HG02610 (cell line): ENCODE results near the gene ACBD4.

Experiments used
- ATAC-seq: cut with Tn5 transposase; IDR thresholded peaks from one replicate; pipeline ENCODE4 v1.9.1; 2021; ENCODE audit warnings: mild to moderate bottlenecking, moderate library complexity; ENCODE audit not compliant: unreplicated experiment

The ACBD4 gene

DNA sequence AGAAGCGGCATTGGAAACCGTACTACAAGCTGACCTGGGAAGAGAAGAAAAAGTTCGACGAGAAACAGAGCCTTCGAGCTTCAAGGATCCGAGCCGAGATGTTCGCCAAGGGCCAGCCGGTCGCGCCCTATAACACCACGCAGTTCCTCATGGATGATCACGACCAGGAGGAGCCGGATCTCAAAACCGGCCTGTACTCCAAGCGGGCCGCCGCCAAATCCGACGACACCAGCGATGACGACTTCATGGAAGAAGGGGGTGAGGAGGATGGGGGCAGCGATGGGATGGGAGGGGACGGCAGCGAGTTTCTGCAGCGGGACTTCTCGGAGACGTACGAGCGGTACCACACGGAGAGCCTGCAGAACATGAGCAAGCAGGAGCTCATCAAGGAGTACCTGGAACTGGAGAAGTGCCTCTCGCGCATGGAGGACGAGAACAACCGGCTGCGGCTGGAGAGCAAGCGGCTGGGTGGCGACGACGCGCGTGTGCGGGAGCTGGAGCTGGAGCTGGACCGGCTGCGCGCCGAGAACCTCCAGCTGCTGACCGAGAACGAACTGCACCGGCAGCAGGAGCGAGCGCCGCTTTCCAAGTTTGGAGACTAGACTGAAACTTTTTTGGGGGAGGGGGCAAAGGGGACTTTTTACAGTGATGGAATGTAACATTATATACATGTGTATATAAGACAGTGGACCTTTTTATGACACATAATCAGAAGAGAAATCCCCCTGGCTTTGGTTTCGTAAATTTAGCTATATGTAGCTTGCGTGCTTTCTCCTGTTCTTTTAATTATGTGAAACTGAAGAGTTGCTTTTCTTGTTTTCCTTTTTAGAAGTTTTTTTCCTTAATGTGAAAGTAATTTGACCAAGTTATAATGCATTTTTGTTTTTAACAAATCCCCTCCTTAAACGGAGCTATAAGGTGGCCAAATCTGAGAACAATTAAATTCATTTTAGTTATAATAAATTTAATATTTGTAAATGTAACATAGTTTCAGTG is 14.5 kb downstream of the ACBD4 start:
- ATAC-seq, result no peak

DNA sequence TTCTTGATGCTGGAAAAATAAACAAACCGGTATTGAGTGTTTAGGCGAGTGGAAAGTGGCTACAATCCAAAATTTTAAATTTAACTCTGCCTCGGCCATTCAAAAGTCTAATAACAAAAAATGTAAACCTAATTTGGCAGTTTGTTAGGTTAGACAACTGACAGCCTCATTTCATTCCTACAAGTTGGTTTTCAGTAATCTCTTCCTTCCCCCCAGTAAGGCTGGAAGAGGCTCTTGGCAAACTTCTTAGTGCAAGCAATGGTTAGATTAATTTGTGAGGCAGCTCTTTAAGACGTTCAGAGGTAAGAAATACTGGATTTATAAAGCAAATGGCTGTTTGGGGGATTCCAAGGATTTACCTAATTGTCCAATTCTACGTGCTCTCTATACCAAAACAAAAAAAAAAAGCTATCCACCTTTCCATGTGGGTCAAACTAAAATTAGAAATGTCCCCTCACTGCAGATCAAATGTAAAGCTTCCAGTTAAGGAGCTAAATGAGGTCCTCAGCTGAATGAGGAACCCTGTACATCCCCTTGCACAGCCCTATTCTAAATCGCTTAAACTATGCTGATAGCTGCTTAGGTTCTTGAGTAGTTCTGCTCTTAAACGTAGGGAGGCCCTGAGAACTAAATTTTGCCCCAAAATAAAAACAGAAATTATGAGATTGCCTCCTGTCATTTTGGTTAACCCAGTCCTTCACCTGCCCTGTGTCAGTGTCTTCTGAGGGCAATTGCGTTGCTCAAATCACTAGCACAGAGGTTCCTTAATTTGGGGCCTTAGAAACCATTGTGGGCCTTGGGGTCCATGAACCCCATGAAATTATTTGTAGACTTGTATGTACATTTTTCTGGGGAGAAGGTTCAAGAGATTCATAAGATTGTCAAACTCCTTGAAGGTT is 15.7 kb downstream of the ACBD4 start:
- no peak for ATAC-seq

DNA sequence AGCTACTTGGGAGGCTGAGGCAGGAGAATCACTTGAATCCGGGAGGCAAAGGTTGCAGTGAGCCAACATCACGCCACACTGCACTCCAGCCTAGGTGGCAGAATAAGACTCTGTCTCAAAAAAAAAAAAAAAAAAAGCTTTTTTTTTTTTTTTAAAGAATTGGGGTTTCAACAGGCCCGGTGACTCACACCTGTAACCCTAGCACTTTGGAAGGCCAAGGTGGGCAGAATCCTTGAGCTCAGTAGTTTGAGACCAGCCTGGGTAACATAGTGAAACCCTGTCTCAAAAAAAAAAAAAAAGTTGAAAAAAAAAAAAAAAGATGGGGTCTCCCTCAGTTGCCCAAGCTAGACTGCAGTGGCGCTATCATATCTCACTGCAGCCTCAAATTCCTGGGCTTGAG is 19.5 kb downstream of the ACBD4 start:
- ATAC-seq, result no peak

DNA sequence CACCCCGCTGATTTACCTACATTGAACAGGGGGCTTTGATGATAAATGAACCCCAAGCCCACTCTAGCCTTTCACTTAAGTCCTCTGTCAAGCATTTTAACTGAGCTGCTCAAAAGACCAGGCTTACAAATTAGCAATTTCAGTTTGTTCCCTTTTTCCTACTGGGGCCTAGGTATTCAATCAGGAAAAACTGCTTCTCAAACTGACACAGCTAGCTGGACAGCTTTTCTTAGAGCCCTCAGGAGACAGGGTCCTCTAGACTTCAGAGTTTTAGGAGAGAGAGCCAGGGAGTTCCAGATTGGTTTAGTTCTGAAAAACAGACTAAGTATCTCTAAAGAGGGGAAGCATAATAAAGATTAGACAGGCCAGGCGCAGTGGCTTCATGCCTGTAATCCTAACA is 20.0 kb downstream of the ACBD4 start:
- no peak for ATAC-seq

DNA sequence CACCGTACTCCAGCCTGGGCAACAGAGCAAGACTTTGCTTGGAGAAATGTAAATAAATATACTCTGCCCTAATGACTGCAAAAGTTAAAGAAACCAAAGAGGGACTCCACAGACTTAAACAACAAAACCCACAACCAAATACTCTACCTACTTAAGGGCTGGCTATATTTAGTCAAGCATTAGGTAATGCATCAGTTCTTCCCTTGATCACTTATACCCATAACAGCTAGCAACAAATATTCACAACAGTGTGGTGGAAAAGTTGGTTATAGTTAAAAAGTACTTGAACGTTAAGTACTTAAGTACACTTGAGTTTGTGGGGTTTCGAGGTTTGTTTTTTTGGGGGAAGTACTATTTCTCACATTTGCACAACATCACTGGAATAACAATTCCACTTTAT is 20.8 kb downstream of the ACBD4 start:
- no peak for ATAC-seq

DNA sequence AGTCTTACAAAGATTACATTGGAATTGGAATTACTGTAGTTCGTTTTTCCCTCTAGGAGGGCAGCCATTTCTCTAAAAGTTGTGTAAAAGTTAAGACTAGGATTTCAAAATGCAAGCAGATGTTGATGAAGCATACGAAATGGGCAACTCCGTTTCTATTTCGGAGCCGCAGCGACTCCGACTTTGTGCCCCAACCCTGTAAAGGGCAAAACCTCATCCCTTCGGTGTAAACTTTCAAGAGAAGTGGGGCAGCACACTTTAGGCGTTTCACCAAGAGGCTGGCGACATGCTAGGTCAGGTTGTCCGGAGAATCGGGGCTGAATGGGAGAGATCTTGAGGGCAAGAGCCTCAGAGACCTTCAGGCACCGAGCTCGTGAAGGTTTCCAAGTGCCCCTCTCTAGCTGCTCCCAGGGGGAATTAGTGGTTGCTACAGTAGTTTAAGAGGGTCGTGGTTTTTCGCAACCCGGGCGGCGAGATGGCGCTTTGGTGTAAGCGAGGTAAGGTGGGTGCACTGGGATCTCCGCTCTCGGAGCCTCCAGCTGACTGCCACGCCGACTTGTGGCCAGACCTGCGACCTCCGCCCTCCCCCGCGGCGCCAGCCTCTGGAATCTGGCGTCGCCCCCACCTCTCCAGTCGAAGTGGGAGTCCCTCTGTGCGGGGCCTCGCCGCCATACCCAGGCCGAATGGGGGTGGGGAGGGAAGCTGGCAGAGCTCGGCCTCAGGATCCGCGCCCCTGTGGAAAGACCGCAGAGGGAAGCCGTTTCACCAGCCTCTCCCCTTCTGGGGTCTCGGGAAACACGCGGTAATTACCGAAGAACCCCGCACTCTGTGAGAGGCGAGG is 25.2 kb downstream of the ACBD4 start:
- ATAC-seq, result peak; percentile 14

DNA sequence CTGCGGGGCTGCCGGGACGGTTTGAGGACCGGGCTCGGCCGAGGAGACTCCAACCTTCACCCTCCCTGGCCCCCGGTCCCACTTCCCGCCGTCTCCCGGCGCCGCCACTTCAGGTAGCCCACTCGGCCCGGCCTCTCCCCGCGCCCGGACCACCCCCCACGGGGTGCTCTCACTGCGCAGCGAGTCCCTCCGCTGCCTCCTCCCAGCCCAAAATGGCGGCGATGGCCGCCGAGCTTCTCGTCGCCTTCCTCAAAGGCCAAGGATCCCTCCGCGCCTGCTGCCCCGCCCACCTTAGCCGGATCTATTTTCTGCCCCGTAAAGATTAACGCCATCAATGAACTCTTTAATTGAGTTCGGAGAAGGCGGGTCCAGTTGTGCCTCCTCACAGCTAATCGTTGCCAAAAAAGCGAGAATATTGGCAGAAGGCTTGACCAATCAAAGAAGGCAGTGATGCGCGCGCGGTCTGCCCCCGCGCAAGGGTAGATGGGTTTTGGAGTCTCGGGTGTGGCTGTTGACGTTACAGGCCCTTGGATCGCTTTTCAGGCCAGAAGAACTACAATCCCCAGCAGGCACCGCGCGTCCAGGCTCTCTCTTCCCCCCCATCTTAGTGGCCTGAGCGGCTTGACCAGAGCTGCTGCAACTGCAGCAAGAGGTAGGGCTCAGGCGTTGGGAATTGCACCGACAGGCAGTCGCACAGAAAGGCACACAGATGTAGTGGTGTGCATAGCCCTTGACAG is 26.0 kb downstream of the ACBD4 start, which contains the start of gene HEXIM2:
TSS of gene HEXIM2 (plus strand) at position 588 of the 737 bp plus-strand sequence. CDS start 919 bp downstream, outside the sequence.
- peak; percentile 87 for ATAC-seq

DNA sequence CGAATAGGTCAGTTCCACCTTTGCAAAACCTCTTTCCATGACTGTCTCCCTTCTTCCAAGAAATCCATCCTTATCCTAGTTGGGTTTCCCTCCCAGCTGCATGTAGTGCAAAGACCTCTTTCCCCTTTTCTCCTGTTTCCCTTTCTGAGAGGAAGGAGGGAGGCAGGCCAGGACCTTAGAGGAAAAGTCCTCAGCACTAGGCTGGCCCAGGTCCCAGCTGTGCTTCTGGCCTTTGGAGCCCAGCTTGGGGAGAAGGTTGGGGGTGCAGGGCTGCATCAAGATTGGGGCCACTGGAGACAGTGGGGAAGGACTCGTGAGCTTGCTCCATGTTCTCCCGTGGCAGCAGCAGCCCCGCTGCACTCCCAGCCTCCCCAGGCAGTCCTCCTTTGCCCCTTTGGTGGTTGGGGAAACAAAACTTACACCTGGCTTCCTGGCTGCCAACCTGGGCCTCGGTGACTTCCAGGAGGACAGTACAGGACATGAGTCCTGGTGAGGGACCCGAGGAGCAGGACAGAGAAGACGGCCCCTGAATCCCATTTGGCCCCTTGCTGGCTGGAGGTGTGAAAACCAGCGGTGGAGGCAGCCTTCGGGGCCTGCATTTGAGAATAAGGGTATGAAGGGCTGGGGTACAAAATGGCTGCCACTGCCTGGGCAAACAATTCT is 26.7 kb downstream of the ACBD4 start:
- no peak for ATAC-seq

DNA sequence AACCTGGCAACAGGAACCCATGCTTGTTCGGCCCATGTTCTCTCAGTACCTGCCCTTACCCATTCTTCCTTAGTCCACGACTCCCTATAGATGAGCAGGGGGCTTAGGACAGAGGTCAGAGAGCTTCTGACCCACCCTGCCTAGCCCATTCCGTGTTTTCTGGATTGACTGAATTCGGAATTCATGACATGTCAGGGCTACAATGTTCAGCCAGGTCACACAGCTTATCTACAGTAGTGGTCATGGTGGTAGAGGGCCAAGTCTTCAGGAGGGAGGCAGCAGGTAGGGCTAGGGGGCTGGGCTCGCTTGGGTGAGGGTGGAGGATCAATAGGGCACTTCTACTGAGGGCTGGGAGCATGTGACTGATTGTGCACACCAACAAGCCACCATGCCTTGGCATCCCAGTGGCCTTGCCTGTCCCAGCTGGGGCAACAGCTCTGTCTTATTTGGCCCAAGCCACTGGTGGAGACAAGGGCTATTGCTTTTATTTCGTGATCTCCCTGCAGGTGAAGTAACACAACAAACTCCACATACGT is 29.3 kb downstream of the ACBD4 start:
- no peak for ATAC-seq

DNA sequence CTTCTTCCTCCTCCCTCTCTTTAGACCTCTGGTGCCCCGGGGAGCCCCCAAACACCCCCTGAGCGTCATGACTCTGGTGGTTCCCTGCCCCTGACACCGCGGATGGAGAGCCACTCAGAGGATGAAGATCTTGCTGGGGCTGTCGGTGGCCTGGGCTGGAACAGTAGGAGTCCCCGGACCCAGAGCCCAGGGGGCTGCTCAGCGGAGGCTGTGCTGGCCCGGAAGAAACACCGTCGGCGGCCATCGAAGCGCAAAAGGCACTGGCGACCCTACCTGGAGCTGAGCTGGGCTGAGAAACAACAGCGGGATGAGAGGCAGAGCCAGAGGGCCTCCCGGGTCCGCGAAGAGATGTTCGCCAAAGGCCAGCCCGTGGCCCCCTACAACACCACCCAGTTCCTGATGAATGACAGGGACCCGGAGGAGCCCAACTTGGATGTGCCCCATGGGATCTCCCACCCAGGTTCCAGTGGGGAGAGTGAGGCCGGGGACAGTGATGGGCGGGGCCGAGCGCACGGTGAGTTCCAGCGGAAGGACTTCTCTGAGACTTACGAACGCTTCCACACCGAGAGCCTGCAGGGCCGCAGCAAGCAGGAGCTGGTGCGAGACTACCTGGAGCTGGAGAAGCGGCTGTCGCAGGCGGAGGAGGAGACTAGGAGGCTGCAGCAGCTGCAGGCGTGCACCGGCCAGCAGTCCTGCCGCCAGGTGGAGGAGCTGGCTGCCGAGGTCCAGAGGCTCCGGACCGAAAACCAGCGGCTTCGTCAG is 33.7 kb downstream of the ACBD4 start:
- no peak for ATAC-seq

DNA sequence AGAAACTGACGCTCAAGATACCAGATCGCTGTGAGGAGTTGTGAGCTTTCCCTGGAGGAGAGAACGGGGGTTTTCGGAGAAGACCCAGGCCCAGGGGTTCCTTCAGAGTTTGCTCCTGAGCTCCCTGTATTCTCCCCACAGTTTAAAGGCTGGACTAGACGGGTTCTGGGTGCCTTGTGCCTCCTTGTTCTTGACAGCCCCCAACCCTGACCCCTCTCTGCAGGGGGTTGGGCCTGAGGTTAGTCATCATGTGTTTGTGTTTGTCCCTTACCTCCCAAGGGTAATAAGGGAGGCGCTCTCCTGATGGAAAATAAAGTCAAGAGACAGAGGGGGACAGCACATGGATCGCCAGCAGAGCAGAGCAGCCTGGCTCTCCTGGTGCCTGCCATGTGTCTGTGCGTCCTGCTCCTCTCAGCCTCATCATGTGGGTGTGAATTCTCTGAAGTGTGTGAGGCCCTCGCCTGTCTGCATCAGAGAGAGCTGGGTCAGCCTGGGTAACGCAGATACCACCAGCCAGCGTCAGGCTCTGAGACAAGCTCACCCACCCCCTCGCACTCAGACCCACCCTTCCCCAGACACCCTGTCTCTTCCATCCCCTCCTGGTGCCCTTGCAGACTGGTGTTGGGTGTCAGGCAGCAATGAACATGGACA is 34.9 kb downstream of the ACBD4 start:
- no peak for ATAC-seq

DNA sequence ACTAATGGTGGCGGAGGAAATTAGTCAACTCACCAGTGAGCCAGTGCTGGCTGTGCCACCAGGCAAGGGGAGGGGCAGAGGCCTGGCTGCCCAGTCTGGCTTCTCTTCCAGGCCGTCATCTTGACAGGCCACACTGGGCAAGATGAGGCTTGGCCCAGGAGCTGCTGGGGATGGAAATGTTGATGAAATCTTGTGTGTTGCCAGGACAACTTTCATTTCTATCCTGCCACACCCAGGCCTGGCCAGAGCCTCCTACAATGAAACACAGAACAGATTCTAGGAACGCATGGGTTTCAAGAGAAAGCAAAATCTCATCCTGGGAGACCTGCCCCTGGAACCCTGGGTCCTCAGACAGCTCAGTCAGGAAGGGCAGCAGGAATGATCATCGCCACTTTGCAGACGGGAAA is 35.4 kb downstream of the ACBD4 start:
- no peak for ATAC-seq

DNA sequence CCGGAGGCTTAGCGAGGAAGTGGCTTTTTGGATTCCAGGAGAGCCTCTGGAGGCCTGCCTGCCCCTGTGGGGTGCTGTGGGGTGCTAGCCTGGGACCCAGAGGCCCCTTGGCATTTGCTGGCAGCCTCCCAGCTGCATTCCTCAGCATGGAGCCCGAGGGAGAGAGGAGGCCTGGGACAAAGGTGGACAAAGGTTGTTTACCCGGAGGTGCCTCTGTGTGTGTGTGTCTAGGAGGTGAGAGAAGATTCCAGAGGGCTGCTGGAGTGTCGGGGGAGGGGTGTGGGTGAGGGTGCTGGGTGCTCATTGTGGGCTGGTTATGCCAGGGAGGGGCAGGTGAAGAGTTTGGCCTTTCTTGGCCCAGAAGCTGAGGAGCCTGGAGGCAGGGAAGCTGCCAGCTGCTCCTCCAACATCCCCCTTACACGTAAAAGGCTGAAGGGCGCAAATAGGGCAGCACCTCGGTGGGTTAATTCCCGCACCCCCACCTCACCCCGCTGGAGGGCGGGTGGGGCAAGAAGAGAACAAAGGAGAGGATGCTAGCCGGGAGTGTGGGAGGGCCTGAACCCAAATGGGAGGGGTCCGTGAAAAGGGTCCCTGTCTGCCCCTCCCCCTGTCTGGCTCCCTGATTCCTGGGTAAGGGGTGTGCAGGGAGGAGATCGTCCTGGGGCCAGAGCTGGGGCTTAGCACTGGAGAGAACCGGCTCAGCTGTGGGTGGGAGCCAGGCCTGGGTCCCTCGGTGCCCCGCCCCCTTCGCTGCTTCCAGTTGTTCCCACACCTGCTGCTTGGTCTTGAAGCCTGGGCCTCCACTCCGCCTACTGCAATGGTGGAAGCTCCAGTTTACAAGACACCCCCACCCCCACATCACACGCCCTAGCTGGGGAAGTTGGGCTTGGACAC is 36.1 kb downstream of the ACBD4 start:
- no peak for ATAC-seq

DNA sequence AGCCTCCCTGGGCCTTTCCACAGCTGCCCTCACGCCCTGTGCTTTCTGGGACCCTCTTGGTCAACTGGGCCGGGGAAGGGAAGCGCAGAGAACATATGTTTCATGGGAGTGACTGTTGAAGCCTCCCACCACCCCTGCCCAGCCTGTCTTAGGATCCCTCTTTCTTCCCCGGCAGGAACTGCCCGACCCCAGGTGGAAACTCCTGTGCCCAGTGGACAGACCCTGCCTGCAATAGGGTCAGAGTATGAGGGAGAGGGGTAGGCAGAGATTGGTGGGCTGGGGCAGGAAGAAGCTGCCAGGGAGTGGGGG is 36.7 kb downstream of the ACBD4 start:
- ATAC-seq, result no peak

DNA sequence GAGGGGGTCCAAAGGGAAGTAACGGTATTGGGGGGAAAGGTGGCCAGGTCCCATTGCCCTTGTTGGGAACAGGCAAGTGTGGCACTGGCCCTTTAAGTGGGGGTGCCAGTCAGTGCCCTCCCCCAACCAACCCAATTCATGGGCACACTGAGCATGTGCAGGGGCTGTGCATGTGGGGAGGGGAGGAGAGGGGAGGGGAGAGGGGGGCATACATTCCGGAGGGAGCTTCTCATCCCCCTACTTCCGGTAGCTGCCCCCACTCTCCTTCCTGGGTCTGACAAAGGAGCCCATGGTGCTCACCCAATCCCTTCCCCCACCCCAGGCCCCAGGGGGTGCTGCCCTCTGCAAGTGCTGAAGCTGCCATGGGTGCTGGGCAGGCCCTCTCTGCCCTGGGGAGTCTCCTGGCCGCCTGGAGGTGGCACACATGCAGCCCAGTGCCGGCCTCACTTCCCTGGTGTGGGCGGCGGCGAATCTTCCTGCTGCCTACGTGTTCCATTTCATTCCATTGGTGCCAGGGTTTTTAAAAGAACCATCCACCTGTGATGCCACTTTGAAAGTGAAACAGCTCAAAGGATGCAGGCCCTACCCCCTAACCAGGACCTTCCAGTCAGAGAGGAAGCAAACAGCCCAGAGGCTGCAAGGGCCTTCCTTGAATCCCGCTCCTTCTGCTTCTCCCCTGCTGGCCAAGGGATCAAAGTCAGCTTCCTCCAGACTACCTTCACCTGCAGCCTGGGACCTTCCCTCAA is 37.2 kb downstream of the ACBD4 start:
- ATAC-seq, result no peak

DNA sequence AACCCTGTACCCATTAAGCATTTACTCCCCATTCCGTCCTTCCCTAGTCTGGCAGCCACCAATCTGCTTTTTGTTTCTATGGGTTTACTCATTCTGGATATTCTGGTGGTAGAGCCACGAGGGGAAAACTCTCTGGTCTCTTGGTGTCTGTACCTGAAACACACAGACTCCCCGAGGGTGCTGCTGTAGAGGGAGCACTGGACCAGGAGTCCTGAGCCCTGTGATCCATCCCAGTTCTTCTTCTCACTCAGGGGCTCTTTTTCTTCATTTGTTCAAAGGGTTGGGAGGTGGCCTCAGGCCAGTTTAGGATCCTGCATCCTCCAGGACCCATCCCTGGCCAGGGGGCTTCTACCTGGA is 40.2 kb downstream of the ACBD4 start:
- no peak for ATAC-seq

DNA sequence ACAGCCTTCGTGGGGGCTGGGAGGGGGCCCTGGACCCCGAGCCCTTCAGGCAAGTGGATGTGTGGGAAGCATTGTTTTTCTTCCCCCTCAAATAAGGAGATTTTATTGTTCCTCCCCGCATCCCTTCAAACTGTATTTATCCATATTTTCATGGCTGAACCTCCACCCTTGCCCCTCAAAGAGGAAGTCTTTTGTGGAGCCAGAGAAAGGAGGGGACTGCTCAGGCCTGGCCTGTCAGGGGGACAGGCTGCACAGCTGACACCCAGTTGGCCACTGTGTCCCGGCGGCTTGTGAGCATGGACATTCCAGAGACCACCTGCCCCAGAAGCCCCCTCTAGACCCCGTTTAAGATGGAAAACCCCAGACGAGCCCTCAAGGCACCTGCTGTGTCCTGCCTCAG is 42.1 kb downstream of the ACBD4 start:
- ATAC-seq, result no peak
